Hepatocyte (in vitro differentiated cells): Measurements from ENCODE around the gene UQCC2.

ENCODE experiments used
- CTCF ChIP-seq: fragments of 200-600 bp; sonication (generic); IDR thresholded peaks from 2 replicates; pipeline ENCODE4 v1.5.1; 2016; ENCODE audit warnings: antibody characterized with exemption, mild to moderate bottlenecking; ENCODE audit not compliant: poor library complexity
- EZH2 ChIP-seq: fragments of 200-600 bp; sonication (generic); IDR thresholded peaks from 2 replicates; pipeline ENCODE4 v1.6.1; 2016; ENCODE audit warnings: antibody characterized with exemption, mild to moderate bottlenecking, borderline replicate concordance

GRCh38 chr6:33738879-33739278 lies 27.4 kb upstream of the UQCC2 start:
- TF ChIP-seq CTCF (no peak), EZH2 (no peak)
